SK-N-SH treated with all-trans-retinoic acid at 6 μM for 48 hours (cell line): ENCODE data around the gene MRPS18A.

ENCODE experiments used
- ATAC-seq: fragments of 200-7000 bp; cut with Tn5 transposase; 3 replicates; pipeline ENCODE4 v1.9.1; 2020; ENCODE audit warnings: mild to moderate bottlenecking, moderate library complexity
- ARNTL ChIP-seq: fragments of 450-650 bp; formaldehyde crosslinking; IDR thresholded peaks from 2 replicates; pipeline ENCODE4 v1.5.0; 2020; ENCODE audit warnings: low read depth, mild to moderate bottlenecking, moderate library complexity, borderline replicate concordance
- CSRNP3 ChIP-seq: fragments of 250-450 bp; sonication (Bioruptor Pico); IDR thresholded peaks from 2 replicates; pipeline ENCODE4 v1.5.1; 2021; ENCODE audit warnings: mild to moderate bottlenecking, moderate library complexity
- ESRRG ChIP-seq: fragments of 250-450 bp; sonication (Bioruptor Pico); IDR thresholded peaks from 2 replicates; pipeline ENCODE4 v1.6.1; 2021; ENCODE audit warnings: mild to moderate bottlenecking
- GLIS3 ChIP-seq: fragments of 250-450 bp; sonication (Bioruptor Pico); IDR thresholded peaks from 2 replicates; pipeline ENCODE4 v1.5.0; 2020; ENCODE audit warnings: mild to moderate bottlenecking, moderate library complexity
- ISL1 ChIP-seq: fragments of 250-450 bp; sonication (Bioruptor Pico); IDR thresholded peaks from 2 replicates; pipeline ENCODE4 v2.1.2; 2022; ENCODE audit warnings: mild to moderate bottlenecking, moderate library complexity
- PATZ1 ChIP-seq: fragments of 250-450 bp; sonication (Bioruptor Pico); IDR thresholded peaks from 2 replicates; pipeline ENCODE4 v1.8.0; 2020; ENCODE audit warnings: mild to moderate bottlenecking, moderate library complexity, borderline replicate concordance
- POU6F1 ChIP-seq: fragments of 250-450 bp; sonication (Bioruptor Pico); IDR thresholded peaks from 2 replicates; pipeline ENCODE4 v1.8.0; 2021; ENCODE audit warnings: low read depth, mild to moderate bottlenecking, moderate library complexity, borderline replicate concordance
- SNAI2 ChIP-seq: fragments of 250-450 bp; sonication (Bioruptor Pico); IDR thresholded peaks from 2 replicates; pipeline ENCODE4 v1.5.0; 2020; ENCODE audit warnings: mild to moderate bottlenecking, moderate library complexity
- TCF4 ChIP-seq: fragments of 250-450 bp; sonication (Bioruptor Pico); IDR thresholded peaks from 2 replicates; pipeline ENCODE4 v1.8.0; 2021; ENCODE audit warnings: mild to moderate bottlenecking, moderate library complexity, borderline replicate concordance
- TOX ChIP-seq: fragments of 250-450 bp; sonication (Bioruptor Pico); IDR thresholded peaks from 2 replicates; pipeline ENCODE4 v1.8.0; 2021; ENCODE audit warnings: mild to moderate bottlenecking, moderate library complexity, borderline replicate concordance
- TSHZ2 ChIP-seq: fragments of 250-450 bp; sonication (Bioruptor Pico); IDR thresholded peaks from 2 replicates; pipeline ENCODE4 v1.5.0; 2020; ENCODE audit warnings: mild to moderate bottlenecking, moderate library complexity
- ZFP3 ChIP-seq: fragments of 250-450 bp; sonication (Bioruptor Pico); IDR thresholded peaks from 2 replicates; pipeline ENCODE4 v1.5.0; 2020; ENCODE audit warnings: mild to moderate bottlenecking, moderate library complexity
- ZFP30 ChIP-seq: fragments of 450-650 bp; formaldehyde crosslinking; IDR thresholded peaks from 2 replicates; pipeline ENCODE4 v1.5.0; 2022; ENCODE audit warnings: mild to moderate bottlenecking, moderate library complexity
- ZNF565 ChIP-seq: fragments of 450-650 bp; formaldehyde crosslinking; conservative IDR thresholded peaks from 2 replicates; pipeline ENCODE4 v1.5.0; 2020; ENCODE audit warnings: low read depth, mild to moderate bottlenecking, moderate library complexity
- ZNF70 ChIP-seq: fragments of 450-650 bp; formaldehyde crosslinking; IDR thresholded peaks from 2 replicates; pipeline ENCODE4 v1.5.0; 2020; ENCODE audit warnings: mild to moderate bottlenecking, moderate library complexity

Gene MRPS18A

GRCh38 chr6:43639984-43640800 lies 47.4 kb downstream of the MRPS18A start:
- no peak for ATAC-seq
- TF ChIP-seq GLIS3 (CRISPR knock-in tag) (no peak), POU6F1 (no peak), ZFP30 (no peak), TCF4 (peak; percentile 66; the same call in 1 of the 2 replicates), PATZ1 (CRISPR knock-in tag) (no peak), ZFP3 (CRISPR knock-in tag) (no peak), ZNF565 (CRISPR knock-in tag) (no peak), TOX (no peak), ESRRG (CRISPR knock-in tag) (no peak)

GRCh38 chr6:43636308-43636659 lies 51.3 kb downstream of the MRPS18A start:
- peak; percentile 43 for ATAC-seq
- TF ChIP-seq ZNF565 (CRISPR knock-in tag): no peak
- TF ChIP-seq ARNTL (CRISPR knock-in tag): no peak
- no peak for TF ChIP-seq SNAI2 (CRISPR knock-in tag)
- TF ChIP-seq CSRNP3 (CRISPR knock-in tag): no peak
- TF ChIP-seq ZFP30: no peak
- TF ChIP-seq TCF4: no peak
- no peak for TF ChIP-seq TOX

GRCh38 chr6:43635387-43636307 lies 51.9 kb downstream of the MRPS18A start, which contains the start of gene MAD2L1BP:
Gene MAD2L1BP (plus strand): TSS chr6:43635840. CDS start chr6:43635876, 36 bp downstream.
- peak; percentile 92 for ATAC-seq

More at GRCh38 chr6:43635387-43636307, 51.9 kb downstream of the MRPS18A start, which contains the start of gene MAD2L1BP:
- TF ChIP-seq TSHZ2 (CRISPR knock-in tag) (no peak), ZFP3 (CRISPR knock-in tag) (no peak), ESRRG (CRISPR knock-in tag) (no peak), TOX (no peak), ISL1 (CRISPR knock-in tag) (no peak), GLIS3 (CRISPR knock-in tag) (no peak), ZNF70 (CRISPR knock-in tag) (peak; percentile 59)
